Measurements from ENCODE around the gene SMIM33.
"Not testable (repeated sequence)": the region's sequence is repeated elsewhere in the genome, so short reads cannot be mapped to it uniquely, and the experiment has no call there.

The SMIM33 gene

DNA sequence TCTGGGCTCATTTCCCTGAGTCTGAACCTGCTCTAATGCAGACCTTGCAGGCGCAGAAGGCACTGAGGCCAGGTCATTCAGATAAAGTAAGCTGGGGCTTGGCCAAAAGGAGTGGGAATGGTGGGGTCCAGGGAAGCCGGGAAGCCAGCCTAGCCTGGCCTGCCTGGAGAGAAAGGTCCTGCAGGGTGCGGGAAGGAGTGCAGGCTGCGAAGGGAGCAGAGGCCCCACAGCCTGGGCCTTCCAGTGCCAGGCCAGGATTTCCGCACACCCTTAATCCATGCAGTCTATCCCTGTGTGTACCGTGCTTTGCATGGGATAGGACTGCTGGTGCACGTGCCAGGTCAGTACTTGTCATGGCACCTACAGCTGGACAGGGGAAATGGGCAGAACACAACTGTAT, 15.4 kb downstream of the SMIM33 start:
- DNase-seq = no peak

DNA sequence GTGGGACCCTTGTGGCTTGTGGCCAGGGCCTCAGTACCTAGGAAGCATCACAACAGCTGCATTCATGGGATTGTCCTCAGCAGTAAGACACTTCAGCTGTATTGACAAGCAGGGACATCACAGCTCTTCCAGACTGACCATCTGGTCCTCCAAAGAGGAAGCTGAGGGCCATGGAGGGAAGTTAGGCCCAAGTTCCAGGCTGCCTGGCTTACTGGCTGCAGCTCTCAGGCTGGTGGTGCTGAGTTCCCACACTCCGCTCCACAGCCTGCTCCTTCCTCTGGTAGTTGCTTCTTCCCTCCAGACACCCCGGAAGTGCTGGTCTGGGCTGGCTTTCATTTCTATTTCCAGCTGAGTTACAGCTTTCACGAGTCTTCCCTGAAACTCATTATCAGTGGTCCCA, 17.5 kb downstream of the SMIM33 start:
- DNase-seq = no peak

DNA sequence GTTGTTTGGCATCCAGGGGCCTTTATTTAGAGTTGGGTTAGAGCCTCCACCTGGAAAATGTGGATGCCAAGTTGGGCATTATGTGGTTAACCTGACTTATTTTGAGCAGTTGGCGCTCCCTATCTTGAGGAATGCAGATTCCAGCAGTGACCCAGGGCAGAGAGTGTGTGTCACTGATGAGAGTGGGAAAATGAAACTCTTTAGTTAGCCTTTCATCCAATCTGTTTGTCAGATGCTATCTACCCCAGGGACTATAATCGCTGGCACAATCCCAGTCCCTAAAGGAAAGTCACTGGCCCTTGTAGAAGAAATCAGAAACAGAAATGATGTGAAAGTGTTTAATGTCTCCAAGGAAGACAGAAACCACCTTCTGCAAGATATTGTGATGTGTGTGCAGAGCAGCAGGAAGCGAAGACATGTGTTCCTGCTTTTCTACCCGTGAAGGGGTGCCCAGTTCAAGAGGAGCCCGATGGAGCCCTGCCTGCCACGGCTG, 21.9 kb downstream of the SMIM33 start:
- DNase-seq = no peak

DNA sequence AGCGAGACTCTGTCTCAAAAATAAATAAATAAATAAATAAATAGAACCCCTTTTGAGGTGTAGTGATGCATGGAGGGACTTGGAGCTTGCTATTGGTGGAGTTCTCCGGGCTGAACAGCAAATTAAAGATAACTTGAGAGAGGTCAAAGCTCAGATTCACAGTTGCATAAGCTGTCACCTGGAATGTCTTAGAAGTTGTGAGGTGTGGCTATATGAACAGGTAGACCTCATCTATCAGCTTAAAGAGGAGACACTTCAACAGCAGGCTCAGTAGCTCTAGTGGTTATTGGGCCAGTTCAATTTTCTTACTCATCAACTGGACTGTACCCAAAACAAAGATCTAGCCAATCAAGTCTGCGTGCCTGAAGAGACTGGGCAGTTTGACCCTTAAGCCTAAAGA, 23.5 kb downstream of the SMIM33 start:
- no peak for DNase-seq

DNA sequence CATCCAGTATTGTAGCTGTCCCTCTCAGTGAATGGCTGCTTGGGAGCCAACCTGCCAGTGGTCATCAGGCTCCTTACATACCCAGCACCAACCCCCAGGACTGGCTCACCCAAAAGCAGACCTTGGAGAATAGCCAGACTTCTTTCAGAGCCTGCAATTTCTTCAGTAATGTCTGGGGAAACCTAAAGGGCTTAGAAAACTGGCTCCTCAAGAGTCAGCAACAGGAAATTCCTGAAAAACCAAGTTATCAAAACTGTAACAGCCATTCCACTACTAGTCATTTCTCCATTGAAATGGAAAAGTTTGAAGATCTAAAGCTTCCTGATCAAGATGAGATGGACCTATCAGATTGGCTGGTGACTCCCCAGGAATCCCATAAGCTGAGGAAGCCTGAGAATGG, 24.0 kb downstream of the SMIM33 start:
- no peak for DNase-seq

DNA sequence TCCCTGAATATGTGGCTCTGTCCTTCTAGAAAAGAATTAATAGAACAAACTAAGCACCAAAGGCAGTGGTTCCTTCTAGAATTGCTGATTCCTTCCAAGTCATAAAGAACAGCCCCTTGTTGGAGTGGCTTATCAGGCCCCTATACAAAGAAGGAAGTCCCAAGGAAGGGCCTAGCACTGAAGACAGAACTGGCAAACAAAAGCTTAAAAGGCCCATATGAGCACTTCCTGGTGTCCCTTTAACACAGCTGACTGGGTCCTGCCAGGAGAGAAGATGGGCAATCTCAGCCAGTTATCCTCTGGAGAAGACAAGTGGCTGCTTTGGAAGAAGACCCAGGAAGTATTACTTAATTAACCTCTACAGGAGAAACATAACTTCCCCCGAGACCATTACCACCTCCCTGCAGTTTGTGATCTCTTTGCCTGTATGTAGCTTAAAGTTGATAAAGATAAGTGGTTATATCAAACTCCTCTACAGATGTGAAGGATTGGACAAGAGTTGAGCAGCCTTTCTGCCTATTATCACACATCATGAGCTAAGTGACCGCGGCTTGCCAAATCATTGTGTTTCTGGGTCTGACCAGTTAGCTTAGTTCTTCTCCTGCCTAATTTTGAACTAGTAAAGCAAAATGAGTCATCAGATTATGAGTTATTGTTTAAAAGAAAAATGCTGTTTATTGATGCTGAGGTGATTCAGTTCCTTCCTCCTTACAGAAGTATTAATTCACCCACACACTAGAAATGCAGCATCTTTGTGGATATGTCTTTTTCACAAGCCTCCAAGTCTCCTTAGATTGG, 25.0 kb downstream of the SMIM33 start:
- no peak for DNase-seq

DNA sequence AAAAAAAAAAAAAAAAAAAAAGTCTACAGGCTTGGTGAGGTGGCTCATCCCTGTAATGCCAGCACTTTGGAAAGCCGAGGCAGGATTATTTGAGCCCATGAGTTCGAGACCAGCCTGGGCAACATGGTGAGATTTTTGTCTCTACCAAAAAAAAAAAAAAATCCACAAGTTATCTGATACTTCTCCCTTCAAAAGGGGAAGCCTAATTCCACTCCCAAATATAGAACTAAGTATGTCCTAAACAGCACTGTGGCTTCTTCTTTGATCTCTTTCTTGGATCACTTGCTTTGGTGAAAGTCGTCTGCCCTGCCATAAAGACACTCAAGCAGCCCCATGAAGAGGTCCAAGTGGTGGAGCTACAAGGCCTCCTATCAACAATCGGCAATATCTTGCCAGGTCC, 30.6 kb downstream of the SMIM33 start:
- no peak for DNase-seq

DNA sequence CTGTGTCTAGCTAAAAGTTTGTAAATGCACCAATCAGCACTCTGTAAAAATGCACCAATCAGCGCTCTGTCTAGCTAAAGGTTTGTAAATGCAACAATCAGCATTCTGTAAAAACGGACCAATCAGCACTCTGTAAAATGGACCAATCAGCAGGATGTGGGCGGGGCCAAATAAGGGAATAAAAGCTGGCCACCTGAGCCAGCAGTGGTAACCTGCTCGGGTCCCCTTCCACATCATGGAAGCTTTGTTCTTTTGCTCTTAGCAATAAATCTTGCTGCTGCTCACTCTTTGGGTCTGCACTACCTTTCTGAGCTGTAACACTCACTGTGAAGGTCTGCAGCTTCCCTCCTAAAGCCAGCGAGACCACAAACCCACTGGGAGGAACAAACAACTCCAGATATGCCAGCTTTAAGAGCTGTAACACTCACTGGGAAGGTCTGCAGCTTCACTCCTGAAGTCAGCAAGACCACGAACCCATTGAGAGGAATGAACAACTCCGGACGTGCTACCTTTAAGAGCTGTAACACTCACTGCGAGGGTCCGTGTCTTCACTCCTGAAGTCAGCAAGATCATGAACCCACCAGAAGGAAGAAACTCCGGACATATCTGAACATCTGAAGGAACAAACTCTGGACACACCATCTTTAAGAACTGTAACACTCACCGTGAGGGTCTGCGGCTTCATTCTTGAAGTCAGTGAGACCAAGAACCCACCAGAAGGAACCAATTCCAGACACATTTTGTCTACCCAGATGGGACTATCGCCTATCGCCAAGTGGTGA, 32.4 kb downstream of the SMIM33 start:
- DNase-seq = not testable (repeated sequence)

DNA sequence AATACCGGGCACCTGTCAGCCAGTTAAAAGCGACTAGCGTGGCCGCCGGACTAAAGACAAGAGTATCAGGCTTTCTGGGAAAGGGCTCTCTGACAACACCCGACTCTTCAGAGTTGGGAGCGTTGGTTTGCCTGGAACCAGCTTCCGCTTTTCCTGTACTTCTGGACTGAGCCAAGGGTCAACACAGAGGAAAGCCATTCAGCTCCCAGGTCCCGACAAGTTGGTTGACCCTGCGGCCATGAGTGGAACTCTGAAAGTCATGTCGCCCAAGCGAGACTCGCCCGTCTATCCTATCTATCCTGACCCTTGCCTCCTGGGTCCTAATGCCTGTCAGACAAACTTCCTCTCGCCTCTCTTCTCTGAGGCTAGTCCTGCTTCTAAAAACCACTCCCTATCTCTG, 33.1 kb downstream of the SMIM33 start:
- not testable (repeated sequence) for DNase-seq

DNA sequence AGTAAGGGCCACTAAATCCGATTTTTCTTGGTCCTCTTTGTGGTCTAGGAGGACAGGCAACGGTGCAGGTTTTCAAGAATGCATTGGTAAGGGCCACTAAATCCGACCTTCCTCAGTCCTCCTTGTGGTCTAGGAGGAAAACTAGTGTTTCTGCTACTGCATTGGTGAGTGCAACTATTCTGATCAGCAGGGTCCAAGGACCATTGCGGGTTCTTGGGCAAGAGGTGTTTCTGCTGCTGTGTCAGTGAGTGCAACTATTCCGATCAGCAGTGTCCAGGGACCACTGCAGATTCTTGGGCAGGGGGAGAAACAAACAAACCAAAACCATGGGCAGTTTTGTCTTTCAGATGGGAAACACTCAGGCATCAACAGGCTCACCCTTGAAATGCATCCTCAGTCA, 33.9 kb downstream of the SMIM33 start:
- DNase-seq = not testable (repeated sequence)

DNA sequence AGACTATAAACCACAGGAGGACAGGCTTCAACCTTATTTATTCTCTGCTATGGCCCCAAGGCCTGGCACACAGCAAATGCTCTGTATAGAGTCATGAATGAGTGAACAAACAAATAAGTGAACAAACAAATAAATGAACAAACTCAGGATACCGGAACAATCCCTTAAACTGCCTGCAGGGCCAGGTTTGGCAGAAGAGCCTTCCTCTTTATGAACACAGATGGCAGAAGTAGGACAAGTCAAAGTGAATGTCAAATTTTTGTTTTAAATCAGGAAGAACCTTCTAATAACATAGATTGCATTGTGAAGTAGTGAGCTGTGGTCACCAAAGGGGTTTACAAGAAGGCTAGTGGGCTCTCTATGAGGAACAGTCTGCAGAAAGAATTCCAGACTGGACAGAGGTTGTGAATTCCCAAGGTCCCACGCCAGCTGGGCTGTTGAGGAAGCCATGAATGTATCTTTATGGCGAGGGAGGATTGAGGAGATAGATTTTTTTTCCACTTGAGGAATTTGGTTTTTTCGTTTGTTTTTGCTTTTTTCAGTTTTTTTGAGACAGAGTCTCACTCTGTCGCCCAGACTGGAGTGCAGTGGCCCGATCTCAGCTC, 42.1 kb downstream of the SMIM33 start:
- no peak for DNase-seq

DNA sequence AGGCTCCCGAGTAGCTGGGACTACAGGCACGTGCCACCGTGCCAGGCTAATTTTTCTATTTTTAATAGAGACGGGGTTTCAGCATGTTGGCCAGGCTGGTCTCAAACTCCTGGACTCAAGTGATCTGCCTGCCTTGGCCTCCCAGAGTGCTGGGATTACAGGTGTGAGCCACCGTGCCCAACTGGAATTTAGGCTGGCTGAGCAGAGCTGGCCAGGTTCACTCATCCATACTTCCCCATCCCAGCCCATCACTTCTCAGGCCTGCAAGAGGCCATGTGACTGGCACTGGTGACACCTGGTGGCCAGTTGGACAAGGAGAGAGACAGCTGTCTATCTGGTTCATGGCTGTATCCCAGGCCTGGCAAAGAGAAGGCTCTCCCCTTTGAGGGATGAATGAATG, 42.6 kb downstream of the SMIM33 start:
- DNase-seq = peak; percentile 80

DNA sequence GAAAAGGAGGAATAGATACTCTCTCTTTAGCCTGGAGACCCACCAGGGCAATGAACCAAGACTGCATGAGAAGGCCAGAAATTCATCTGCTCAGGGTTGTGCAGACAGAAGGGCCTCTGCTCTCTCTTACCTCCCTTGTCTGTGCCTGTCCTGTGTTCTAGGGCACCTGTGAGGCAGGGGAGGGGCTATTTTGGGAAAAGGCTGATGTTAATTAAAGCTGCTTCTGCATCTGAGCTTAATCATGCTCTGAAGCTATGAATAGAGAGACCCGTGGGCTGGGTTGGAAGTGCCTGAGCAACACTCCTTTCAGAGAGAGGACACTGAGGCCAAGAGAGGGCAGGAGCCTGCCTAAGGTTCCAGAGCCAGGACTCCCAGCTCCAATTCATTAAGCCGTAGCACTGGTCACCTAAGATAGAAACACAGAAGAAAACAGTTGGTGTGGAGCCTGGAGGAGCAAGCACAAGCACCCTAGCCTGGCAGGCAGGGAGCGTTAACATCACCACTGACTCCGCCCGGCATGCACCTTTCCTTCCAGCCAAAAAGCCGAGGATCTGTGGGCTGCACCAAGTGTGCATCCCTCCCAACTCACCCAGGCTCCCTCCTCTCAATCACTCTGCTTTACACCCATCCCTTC, 43.2 kb downstream of the SMIM33 start:
- DNase-seq = no peak

DNA sequence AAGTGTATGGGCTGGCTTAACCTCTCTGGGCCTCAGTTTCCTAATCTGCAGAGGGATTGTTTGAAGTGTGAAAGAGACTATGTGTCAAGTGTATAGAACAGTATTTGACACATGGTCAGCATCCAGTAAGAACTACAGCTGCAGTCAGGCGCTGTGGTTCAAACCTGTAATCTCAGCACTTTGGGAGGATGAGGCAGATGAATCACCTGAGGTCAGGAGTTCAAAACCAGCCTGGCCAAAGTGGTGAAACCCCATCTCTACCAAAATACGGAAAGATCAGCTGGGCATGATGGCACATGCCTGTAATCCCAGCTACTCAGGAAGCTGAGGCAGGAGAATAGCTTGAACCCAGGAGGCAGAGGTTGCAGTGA, 43.7 kb downstream of the SMIM33 start:
- no peak for DNase-seq

DNA sequence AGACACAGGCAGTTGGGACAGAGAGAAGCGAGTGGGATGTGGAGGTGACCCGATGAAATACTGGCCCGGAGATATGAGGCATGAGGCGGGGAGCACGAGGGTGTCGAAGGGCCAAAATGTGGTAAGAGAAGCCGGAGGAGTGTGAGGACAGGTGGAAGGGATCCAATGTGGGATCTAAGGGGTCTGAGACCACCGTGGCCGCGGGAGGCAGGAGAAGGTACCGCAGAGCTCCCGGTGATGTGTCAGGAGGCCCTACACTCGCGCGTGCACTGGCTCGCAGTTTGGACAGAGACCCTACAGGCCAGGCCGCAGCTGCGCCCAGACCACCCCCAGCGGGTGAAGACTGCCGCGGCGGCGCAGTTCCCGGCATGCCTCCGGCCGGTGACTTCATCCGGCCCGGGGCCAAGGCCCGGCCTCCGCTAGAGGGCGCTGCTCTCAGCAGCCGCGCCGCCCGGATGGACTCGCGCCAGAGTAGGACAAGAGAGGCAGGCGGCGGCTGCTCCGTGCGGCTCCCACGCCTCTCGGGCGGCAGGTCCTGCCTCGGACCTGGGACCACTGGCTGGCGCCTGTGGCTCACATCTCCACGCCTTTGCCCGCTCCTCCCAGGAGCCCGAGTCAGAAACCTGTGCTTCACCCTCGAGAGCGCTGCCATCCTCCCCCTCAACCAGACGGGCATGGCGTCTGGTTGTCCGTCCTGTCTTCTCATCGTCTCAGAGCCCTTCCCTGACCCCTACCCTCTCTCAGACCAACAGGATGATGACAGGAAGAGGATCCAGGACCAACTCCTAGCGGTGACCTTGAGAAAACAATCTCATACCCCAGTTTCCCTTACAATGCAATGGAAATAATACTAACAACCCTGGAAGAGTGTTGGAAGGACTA, 47.1 kb downstream of the SMIM33 start:
- peak; percentile 84 for DNase-seq
